ENCODE measurements around the gene GDF15.

GDF15 gene

DNA sequence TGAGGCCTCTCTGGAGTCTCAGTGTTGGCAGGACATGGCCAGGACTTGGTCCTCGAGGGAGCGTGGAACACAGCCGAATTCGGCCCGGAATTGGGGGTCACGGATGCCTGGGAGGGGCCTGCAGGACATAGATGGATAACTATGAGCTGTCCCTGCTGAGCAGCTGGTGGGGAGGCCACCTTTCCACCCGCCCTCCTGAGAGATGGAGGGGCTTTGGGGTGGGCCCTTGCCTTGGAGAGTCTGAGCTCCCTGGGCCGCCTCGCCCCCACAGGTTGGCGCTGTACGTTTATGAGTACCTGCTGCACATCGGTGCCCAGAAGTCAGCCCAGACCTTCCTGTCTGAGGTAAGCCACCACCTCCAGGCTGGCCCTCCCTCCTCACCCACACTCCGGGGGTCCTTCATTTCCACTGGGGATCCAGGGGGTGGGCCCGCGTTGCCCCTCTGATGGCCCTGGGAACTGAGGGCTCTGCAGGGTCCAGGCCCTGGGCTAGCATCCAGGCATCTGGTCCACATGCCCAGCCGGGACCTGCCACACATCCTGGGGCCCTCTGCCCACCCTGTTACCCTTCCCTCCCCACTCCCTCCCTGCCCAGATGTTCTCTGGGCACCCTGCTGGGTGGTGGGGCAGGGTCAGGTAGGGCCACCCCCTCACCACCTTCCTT is 41.3 kb downstream of the GDF15 start:
- Histone ChIP-seq H3K4me1 (ENCODE audit: control insufficient read depth, insufficient read depth, low read length) (peaks cover 18% of the 10 kb centered on the region), H3K27me3 (ENCODE audit: control insufficient read depth, insufficient read depth, low read length) (no peaks in the 10 kb centered on the region), H3K9ac (ENCODE audit: low read length) (no peak overlapping the region), H3K27ac (ENCODE audit: low read depth, low read length) (no peak overlapping the region), H3K36me3 (ENCODE audit: control insufficient read depth, insufficient read depth, low read length) (no peaks in the 10 kb centered on the region), H3K4me3 (ENCODE audit: low read length) (no peak overlapping the region)

DNA sequence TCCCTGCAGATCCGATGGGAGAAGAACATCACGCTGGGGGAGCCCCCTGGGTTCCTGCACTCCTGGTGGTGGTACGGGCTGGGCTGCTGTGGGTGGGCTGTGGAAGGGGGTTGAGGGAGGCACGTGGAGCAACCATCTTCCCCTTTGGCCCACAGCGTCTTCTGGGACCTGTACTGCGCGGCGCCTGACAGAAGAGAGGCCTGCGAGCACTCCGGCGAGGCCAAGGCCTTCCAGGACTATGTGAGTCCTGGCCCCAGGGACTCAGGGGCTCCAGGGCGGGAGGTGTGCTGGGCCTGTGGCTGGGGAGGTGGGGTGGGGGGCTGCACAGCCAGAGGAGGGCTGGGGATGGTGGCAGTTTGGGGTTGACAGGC is 41.8 kb downstream of the GDF15 start:
- Histone ChIP-seq H3K9ac (ENCODE audit: low read length) (no peak overlapping the region), H3K36me3 (ENCODE audit: control insufficient read depth, insufficient read depth, low read length) (no peaks in the 10 kb centered on the region), H3K4me3 (ENCODE audit: low read length) (no peak overlapping the region), H3K27ac (ENCODE audit: low read depth, low read length) (no peak overlapping the region), H3K27me3 (ENCODE audit: control insufficient read depth, insufficient read depth, low read length) (no peaks in the 10 kb centered on the region), H3K4me1 (ENCODE audit: control insufficient read depth, insufficient read depth, low read length) (peaks cover 18% of the 10 kb centered on the region)

DNA sequence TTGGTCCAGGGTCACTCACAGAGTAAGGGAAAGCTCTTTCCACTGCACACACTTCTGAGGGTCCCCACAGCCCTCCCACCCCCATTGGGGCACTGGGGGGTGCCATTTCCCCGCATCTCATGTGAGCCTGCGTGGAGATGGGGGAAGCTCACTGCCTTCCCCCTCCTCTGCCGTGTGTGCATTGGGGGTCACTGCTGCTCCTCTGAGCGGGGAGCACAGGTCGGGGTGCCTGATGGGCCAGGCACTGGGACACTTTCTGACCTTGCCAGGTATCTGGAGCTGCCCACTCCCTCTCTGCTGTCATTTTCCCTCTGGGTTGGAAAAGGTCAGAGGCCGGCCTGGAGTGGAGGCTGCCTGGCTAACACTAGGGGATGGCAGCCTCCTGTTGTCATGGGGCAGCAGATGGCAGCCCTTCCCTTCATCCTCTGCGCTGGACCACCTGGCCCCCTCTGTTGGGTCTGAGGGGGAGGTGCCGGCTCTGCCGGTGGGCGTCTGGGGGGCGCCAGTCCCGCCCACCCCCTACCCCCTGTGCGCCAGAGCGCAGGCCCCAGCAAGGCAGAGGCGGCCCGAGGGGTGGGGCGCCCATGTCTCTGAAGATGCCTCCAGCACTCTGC is 42.3 kb downstream of the GDF15 start:
- Histone ChIP-seq H3K4me3 (ENCODE audit: low read length) (no peak overlapping the region), H3K27me3 (ENCODE audit: control insufficient read depth, insufficient read depth, low read length) (no peaks in the 10 kb centered on the region), H3K4me1 (ENCODE audit: control insufficient read depth, insufficient read depth, low read length) (peaks cover 18% of the 10 kb centered on the region), H3K36me3 (ENCODE audit: control insufficient read depth, insufficient read depth, low read length) (no peaks in the 10 kb centered on the region), H3K9ac (ENCODE audit: low read length) (no peak overlapping the region), H3K27ac (ENCODE audit: low read depth, low read length) (no peak overlapping the region)

DNA sequence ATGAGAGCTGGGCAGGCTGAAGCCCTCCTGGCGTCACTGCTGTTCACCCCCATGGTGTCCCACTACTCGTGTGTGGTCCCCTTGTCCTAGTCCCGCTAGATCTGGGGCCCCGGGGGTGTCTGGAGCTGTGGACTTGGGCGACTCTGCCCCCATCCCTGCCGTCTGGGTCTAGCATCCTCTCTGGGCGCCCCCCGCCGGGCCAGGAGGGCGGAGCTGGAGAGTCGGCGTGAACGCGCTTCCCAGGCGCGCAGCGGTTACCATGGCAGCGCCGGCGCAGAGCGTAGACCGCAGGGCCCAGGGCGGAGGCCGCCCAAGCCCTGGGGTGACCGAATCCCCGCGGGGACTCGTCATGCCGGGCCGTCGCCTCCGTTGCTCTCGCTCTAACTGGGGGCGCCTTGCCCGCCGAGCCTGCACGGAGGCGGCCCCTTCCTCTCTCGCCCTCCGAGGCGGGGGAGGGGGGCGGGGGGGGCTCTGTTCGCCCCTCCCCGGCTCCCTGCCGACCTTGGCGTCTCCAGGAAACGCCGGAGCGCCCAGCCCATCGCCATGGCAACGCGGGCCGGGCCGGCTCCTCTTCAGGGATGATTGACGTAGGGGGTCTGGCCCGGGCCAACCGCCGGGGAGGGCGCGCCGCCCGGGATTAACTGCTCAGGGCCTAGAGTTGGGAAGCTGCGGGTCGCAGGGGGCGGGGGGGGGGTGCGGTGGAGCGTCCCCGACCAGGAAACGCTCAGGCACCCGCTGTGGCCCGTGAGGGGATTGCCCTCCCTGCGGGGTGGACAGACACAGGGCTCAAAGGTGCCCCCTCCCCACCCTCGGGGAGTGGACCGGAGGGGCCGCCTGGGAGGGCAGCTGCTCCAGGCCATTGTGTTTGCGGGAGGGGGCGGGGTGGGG is 43.1 kb downstream of the GDF15 start:
- H3K9ac ChIP-seq (ENCODE audit: low read length): no peak overlapping the region
- H3K4me1 ChIP-seq (ENCODE audit: control insufficient read depth, insufficient read depth, low read length): peaks cover 15% of the 10 kb centered on the region
- peak overlapping the region; percentile 46 for H3K4me3 ChIP-seq (ENCODE audit: low read length)

DNA sequence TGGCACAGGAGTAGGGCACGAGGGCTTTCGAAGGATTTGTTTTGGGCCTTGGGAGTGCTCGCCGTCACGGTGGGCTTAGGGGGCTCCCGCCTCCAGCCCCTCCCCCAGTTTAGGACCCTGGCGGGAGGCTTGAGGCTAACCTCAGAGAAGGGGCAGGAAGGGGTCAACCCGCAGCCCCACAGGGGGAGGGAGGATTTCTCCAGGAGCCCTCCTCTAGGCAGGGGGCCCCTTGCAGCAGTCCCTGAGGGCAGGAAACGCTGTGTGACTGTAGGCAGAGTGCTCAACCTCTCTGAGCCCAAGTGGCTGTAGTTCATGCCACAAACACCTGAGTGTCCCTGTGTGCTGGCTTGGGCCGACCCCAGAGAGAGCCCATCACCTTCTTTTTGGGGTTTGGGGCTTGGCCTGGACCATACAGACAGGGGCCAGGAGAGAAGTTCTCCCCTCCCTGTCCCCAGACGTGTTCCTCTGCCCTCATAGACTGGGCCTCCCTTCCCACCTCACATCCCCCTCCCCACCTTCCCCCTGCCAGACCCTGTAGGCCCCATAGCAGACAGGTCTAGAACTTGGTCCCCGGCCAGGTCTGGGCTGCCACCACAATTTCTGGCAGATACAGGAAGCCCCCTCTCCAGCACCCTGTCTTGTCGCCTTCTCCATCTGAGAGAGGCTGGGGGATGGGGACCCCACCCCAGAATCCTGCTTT is 43.9 kb downstream of the GDF15 start:
- Histone ChIP-seq H3K27ac (ENCODE audit: low read depth, low read length) (no peak overlapping the region), H3K9ac (ENCODE audit: low read length) (no peak overlapping the region), H3K4me1 (ENCODE audit: control insufficient read depth, insufficient read depth, low read length) (peaks cover 15% of the 10 kb centered on the region), H3K36me3 (ENCODE audit: control insufficient read depth, insufficient read depth, low read length) (no peaks in the 10 kb centered on the region), H3K27me3 (ENCODE audit: control insufficient read depth, insufficient read depth, low read length) (no peaks in the 10 kb centered on the region), H3K4me3 (ENCODE audit: low read length) (no peak overlapping the region)

More for the DNA sequence above, 43.1 kb downstream of the GDF15 start:
- peak overlapping the region; percentile 32 for H3K27ac ChIP-seq (ENCODE audit: low read depth, low read length)
- H3K36me3 ChIP-seq (ENCODE audit: control insufficient read depth, insufficient read depth, low read length): no peaks in the 10 kb centered on the region
- no peaks in the 10 kb centered on the region for H3K27me3 ChIP-seq (ENCODE audit: control insufficient read depth, insufficient read depth, low read length)

DNA sequence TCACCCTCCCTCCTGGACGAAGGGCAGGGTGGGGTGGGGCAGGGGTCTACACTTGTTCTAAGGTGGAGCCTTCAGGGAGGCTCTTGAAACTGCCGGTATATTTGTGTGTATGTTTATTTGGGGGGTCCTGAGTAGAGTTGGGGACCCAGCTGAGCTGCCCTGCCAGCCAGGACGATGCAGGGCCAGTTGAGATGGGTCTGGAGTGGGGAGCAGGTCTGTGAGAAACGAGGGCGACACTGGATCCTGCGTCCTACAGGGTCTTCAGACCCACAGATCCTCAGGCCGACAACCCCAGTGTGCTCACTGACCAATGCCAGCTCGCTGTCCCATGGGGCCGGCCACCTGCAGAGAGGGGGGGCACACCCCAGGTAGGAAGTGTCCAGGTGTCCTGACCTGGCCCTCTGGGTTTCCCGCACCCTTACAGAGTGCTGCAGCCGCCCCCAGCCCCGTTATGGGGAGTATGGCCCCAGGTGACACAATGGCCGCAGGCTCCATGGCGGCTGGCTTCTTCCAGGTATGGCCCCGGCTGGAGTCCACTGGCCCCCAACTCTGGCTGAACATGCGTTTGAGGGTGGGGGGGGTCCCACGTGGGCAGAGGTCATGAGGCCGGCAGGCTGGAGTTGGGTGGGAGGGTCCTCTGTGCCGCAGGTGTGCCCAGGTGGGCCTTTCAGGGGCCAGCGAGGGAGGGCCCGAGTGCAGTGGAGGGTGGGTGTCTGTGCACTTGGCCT is 44.6 kb downstream of the GDF15 start:
- H3K36me3 ChIP-seq (ENCODE audit: control insufficient read depth, insufficient read depth, low read length): no peaks in the 10 kb centered on the region
- H3K27ac ChIP-seq (ENCODE audit: low read depth, low read length): no peak overlapping the region
- H3K27me3 ChIP-seq (ENCODE audit: control insufficient read depth, insufficient read depth, low read length): no peaks in the 10 kb centered on the region
- peaks cover 12% of the 10 kb centered on the region for H3K4me1 ChIP-seq (ENCODE audit: control insufficient read depth, insufficient read depth, low read length)
- H3K9ac ChIP-seq (ENCODE audit: low read length): no peak overlapping the region
- H3K4me3 ChIP-seq (ENCODE audit: low read length): no peak overlapping the region

DNA sequence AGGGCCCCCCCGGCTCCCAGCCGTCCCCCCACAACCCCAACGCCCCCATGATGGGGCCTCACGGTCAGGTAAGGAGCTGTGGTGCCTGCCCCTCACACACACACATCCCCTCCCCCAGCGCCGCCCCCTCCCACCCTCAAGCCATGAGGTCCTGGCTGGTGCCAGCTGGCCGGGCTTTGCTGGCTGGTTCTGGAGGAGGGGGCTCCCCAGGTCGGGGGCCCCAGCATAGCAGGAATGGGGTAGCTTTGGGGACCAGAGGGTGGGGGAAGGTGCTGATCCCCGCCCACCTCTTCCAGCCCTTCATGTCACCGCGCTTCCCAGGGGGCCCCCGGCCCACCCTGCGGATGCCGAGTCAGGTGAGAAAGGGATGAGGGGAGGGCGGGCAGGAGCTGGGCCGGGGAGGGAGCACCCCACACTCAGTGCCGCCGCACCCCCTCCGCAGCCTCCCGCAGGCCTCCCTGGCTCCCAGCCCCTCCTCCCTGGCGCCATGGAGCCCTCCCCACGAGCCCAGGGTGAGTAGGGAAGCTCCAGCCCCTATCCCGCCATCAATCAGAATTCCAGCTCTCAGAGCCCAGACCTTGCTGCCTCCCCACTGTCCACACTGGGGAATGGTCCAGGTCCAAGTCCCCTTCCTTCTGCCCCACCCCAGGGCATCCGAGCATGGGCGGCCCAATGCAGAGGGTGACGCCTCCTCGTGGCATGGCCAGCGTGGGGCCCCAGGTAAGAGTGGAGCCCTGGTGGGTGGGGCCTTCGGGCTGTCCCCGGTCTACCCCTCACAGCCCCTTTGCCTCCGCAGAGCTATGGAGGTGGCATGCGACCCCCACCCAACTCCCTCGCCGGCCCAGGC is 45.6 kb downstream of the GDF15 start:
- Histone ChIP-seq H3K27ac (ENCODE audit: low read depth, low read length) (no peak overlapping the region), H3K36me3 (ENCODE audit: control insufficient read depth, insufficient read depth, low read length) (no peaks in the 10 kb centered on the region), H3K4me1 (ENCODE audit: control insufficient read depth, insufficient read depth, low read length) (peaks cover 3% of the 10 kb centered on the region), H3K4me3 (ENCODE audit: low read length) (no peak overlapping the region), H3K9ac (ENCODE audit: low read length) (no peak overlapping the region), H3K27me3 (ENCODE audit: control insufficient read depth, insufficient read depth, low read length) (peaks cover 2% of the 10 kb centered on the region)

DNA sequence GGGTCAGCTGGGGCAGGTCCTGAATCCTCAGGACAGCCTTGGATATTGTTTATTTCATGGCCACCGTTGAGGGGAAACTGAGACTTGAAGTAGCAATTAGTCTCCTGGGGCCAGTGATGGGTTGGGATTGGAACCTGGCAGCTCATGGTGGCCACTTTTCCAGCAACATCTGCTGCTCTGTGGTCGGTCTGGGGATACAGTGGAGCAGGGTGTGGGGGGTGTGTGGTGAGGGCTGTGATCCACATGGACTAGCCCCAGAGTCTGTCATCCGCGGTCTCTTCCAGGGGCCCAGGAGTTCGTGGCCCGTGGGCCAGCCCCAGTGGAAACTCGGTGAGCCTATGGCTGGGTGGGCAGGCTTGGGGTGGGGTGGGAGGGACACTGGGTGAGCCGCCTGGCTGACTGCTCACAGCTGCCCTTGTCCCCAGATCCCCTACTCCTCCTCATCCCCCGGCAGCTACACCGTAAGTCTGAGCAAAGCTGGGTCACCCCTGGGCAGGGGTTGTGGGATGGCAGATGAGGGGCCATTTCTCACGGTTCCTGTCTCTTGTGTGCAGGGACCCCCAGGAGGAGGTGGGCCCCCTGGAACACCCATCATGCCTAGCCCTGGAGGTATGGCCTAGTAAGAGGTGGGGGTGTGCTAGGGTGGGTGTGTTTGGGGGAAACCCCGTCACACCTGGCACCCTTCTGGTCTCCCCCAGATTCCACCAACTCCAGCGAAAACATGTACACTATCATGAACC is 46.5 kb downstream of the GDF15 start:
- H3K9ac ChIP-seq (ENCODE audit: low read length): no peak overlapping the region
- H3K4me1 ChIP-seq (ENCODE audit: control insufficient read depth, insufficient read depth, low read length): peaks cover 3% of the 10 kb centered on the region
- no peak overlapping the region for H3K27ac ChIP-seq (ENCODE audit: low read depth, low read length)

DNA sequence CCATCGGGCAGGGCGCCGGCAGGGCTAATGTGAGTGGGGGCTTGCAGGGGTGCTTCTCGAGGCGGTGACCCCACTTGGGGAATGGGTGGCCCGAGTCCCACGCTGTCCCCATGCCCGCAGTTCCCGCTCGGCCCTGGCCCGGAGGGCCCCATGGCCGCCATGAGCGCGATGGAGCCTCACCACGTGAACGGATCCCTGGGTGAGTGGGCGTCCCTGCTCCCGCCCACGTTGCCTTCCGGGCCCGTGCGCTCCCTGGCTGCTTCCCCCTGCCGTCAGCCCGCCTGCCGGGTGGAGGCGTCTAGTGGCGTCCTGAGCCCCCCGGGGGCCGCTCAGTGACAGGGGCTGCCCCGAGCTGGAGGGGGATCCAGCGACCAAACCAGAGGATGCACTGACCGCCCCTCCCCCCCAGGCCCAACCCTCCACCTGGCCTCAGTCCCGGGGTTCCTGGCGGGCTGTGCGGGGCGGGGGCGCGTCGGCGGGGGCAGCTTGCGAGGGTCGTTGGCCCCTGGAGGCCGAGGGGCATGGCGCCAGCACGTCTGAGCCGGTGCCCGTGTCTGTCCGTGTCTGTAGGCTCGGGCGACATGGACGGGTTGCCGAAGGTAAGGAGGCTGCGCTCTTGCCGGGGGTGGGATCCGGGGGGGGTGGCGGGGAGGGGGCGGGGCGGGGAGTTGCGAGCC is 47.2 kb downstream of the GDF15 start:
- no peaks in the 10 kb centered on the region for H3K36me3 ChIP-seq (ENCODE audit: control insufficient read depth, insufficient read depth, low read length)
- peak overlapping the region; percentile 52 for H3K4me3 ChIP-seq (ENCODE audit: low read length)
- H3K27me3 ChIP-seq (ENCODE audit: control insufficient read depth, insufficient read depth, low read length): peaks cover 3% of the 10 kb centered on the region
- H3K4me1 ChIP-seq (ENCODE audit: control insufficient read depth, insufficient read depth, low read length): peaks cover 3% of the 10 kb centered on the region
- H3K9ac ChIP-seq (ENCODE audit: low read length): no peak overlapping the region
- no peak overlapping the region for H3K27ac ChIP-seq (ENCODE audit: low read depth, low read length)

More for the DNA sequence above, 46.5 kb downstream of the GDF15 start:
- Histone ChIP-seq H3K4me3 (ENCODE audit: low read length) (peak overlapping the region; percentile 52), H3K27me3 (ENCODE audit: control insufficient read depth, insufficient read depth, low read length) (peaks cover 3% of the 10 kb centered on the region), H3K36me3 (ENCODE audit: control insufficient read depth, insufficient read depth, low read length) (no peaks in the 10 kb centered on the region)

DNA sequence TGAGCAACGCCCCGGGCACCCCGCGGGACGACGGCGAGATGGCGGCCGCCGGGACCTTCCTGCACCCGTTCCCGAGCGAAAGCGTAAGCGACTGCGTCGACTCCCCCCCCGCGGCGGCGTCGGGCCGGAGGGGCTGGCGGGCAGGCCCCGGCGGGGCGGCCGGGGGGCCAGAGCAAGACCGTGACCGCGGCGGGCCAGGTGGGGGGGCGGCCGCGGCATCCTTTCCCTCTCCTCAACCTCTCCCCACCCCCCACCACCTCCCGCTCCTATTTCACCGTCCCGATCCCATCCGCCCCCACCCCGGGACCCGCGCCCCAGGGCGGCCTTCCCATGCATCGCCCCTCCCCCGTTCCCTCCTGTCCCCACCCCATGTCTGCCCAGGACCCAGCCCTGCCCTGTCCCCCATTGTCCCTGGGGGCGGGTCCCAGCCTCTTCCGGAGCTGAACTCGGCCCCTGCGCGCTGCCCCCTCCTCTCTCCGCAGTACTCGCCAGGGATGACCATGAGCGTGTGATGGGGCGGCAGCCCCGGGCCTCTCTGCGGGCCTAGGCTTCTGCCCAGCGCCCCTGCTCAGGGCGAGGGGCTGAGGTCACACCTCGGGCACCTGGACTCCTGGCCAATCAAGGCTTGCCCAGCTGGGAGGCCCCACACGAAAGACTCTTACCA is 47.9 kb downstream of the GDF15 start:
- Histone ChIP-seq H3K9ac (ENCODE audit: low read length) (no peak overlapping the region), H3K4me1 (ENCODE audit: control insufficient read depth, insufficient read depth, low read length) (peaks cover 4% of the 10 kb centered on the region), H3K27ac (ENCODE audit: low read depth, low read length) (no peak overlapping the region), H3K4me3 (ENCODE audit: low read length) (peak overlapping the region; percentile 21), H3K36me3 (ENCODE audit: control insufficient read depth, insufficient read depth, low read length) (no peaks in the 10 kb centered on the region), H3K27me3 (ENCODE audit: control insufficient read depth, insufficient read depth, low read length) (peaks cover 3% of the 10 kb centered on the region)

All from rectal smooth muscle tissue (tissue), 1 donor.